NCI-H1417 treated with DMSO at 0.1 percent for 48 hours (cell line): ENCODE results near the gene HOXB3.

ENCODE experiments used
- DNase-seq: peaks from one replicate; lab custom pipeline; 2025; lab: John Stamatoyannopoulos, UW

The HOXB3 gene

DNA sequence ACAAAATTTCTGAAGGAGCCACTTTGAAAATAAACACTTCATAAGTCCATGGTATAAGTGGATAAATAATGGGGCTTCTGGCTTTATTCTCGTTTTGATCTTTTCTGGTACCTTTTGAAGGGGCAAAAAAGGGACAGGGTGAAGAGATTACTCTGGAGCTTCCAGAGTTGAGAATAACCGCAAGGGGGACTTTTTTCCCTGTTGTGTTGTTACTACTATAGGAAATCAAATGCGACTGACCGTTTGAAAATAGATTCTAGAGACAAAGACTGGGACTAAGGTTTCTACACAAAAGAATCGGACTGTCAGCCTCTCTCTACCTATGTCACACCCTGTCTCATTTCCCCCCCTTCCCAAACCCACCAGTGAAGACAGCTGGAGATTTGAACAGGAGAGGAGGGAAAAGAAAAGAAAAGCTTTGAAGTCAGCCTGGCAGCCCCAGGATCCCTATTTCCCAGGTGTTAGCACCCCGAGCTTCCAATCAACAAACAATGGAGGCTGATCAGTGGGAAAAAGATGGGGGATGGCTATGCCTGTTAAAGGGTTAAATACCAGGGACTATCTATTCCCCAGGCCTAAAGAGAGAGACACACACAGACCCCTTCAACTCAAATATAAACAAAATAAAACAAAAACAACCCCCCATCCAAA is 20.2 kb downstream of the HOXB3 start:
- DNase-seq = no peak

DNA sequence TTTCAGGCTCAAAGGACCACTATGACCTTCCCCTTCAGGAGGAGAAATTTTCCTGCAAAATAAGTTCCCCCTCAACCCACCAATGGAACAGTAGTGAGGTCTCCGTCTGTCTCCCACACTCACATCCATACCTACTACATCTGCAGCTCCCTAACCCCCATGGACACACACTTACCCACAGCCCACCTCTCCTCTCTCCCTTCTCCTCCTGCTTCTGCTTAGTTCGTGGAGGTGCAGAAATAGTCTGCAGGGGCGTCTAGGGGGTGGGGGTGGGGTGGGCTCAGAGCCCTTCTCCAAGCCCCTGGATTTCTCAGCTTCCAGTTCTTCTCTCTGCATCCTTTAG is 20.8 kb downstream of the HOXB3 start:
- DNase-seq = no peak

DNA sequence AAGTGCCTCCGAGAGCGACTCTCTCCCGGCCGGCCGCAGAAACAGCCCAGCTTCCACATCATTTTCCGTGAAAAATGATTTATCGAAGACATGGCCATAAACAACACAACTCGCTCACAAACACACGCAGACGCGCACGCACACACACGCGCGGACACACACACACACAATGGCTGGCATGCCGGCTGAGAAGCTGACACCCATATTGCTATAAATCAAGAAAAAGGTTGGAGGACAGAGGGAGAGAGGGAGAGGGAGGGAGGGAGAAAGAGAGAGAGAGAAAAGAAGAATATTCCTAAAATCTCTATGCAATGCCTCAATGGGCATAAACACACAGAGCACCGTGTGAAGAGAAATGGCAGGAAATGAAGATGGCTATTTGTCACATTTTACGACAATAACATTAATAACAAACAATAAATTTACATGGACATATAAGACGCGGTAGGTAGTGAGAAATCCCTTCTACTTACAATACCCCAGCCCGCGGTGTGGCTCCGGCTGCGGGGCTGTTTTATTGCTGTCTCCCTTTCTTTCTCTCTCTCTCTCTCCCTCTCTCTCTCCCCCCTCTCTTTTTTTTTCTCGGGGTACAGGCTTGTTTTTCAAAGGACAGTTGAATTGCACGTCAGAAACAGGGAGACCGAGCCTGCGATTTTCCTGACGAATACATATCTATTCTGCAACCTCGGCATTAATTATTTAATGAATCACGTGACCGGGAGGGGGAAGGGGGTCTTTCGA is 21.4 kb downstream of the HOXB3 start:
- DNase-seq = no peak

DNA sequence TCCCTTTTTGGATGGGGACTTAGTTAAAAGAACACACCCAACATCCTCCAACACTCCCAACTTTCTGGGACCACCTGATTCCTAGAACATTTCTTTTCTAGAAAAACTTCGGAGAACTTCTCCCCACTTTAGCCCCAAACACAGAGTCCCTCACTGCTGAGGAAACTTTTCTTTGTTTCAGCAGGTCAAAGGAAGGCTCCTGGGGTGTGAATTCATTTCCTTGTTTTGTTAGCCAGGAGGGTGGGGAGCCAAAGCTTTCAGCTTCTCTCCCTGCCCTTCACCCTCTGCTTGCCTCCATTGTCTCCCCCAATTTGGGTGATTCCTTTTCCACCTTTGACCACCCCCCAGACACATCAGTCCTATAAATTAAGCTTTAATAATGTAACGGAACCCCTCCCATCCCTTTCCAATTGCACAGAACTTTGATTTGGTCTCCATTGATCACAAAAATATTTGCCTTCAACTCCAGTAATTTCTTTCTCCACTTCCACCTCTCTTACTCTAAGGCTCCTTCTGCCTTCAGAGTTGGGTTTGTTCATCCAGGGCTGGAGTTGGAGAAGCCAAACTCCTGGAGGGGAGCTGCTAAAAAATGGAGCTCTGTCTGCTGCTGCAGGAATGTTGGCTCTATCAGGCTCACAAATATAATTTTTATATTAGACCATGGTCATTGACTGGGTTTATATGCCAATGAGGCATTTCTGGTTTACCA is 22.2 kb downstream of the HOXB3 start:
- DNase-seq = no peak

DNA sequence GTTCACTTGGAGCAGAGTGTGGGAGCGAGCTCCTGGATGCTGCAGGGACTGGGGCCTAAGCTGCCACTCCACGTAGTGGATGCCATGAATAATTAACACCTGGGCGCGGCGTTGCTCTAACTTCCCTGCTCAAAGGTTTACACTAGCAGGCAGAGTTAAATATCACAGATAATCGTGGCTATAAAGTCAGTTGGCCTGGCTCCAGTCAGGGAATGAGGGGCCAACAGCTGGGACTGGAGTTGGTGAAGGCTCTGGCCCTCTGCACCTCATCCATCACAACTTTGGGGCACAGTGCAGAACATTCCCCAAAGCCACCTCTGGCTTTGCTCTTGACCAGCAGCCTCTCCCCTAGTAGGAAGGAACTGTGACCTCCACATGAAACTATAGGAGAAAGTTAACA is 22.8 kb downstream of the HOXB3 start:
- DNase-seq = no peak

DNA sequence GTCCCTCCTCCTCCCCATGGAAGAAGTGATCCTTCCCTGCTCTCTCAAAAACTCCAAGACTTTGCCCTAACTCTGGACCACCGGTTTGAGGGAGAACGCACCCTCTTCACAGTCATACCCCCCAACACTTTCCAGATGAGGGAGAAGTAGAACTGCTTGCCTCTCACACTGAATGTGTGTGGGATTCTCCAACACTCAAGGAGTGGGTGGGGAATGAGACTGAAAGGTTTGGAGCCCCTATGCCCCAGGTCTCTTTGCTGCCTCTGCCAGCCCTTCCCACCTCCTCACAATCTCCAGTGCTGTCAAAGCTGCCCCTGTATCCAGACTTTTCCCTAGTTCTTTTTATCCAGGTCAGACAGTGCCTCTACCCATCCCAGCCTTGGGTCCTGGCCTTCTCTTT is 23.3 kb downstream of the HOXB3 start:
- DNase-seq = no peak

DNA sequence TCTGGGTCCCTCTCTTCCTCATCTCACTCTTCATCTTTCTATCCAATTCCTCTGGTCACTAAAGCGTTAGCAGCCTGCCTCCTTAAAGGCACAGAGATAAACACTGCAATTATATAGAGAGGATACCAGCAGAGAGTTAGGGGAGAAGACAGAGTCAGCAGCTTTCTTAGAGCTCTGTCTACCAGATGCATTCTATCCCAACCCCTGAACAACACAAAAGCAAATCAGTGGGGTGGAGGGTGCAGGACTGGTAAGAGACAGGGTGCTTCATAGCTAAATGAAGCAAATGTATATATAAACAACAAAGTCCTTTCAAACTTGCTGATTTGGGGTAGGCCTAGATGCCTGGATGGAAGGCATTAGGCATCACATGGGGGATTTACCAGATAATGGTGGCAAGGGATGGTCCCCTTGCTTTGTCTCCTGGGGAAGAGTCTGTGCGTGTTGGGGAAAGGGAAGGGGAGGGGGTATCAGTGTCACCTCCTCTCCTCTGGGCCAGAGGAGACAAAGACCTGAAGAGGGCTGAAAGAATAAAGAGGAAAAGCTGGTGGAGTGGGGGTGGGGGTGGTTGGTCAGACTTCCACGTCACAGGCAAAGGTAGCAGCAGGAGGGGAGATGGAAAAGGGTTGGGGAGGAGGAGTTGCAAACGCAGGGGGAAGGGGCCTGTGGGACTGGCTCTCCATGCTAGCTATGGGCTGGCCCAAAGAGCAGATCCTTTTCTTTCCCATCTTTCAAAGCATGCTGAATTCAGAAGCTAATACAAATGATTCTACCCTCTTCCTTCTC is 23.9 kb downstream of the HOXB3 start:
- DNase-seq = no peak

DNA sequence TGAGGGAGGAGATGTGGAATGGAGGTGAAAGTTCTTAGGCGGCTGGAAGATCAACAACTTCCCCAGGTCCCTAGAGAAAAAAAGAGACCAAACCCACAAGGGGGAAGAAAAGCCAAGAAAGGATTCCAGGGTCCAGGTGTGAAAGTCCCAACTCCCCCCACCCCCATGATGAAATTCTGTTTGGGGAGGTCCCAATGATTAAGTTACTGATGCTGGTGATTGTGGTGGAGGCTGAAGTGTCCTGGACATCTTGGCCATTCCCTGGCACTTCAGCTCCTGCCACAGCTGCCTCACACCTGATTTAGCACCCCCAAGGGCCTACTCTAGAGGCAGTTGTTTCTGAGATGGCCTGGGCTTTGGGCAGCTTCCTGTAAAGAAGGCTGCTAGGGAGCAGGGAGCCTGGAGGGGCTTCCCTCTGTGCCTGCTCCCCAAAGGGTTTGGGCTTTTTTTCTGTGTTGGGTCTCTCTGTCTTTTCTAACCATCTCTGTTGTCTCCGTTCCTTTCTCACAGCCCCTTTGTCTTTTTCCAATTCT is 25.0 kb downstream of the HOXB3 start:
- DNase-seq = no peak

DNA sequence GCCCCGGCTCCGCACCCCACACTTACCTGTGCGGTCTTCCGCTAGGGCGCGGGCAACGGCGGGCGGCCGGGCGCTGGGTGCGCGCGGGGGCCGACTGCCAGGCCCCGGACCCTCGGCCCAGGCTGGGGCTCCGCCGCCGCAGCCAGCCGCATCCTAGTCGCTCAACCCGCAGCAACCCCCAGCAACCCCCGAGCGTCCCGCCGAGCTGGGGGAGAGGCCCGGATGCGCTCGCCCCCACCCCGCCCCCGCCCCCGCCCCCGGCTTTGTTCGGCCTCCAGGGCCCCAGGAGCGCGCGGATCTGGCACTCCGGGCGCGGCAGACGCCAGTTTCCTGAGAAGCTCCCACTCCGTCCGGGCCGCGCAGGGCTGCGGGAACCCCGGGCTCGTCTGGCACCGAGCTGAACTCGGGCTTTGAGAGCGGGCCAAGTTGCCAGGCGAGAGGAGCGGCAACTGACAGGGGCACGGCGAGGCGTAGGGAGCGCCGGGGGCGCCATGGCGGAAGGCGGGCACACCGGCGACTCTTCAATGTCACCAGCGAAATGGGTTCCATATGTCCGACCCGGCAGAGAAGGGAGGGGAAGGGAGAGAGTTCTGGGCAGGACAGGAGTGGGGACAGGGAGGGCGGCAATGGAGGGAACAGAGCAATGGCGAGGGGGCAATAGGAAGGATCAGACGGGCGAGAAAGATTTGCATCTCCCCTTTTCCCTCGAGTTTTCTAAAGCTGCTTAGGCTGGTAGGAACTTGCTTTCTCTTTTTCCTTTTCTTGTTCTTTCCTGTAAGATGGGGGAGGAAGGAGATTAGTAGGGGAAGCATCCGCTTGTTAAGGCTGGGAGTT is 25.6 kb downstream of the HOXB3 start:
- DNase-seq = no peak

DNA sequence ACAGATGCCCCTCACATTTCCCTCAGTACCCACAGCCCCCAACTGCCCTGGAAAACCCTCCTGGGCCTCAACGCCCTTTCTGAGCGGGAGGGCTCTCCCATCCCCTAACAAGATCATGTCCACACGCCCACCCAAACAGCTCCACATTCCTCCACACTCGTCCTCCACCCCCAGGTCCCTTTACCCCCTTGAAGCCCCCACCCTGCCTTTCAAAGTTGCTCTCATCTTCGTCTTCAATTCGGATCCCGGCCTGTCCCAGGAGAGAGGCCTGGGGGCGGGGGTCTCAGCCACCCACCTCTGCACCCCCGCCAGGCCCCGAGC is 26.2 kb downstream of the HOXB3 start:
- no peak for DNase-seq

DNA sequence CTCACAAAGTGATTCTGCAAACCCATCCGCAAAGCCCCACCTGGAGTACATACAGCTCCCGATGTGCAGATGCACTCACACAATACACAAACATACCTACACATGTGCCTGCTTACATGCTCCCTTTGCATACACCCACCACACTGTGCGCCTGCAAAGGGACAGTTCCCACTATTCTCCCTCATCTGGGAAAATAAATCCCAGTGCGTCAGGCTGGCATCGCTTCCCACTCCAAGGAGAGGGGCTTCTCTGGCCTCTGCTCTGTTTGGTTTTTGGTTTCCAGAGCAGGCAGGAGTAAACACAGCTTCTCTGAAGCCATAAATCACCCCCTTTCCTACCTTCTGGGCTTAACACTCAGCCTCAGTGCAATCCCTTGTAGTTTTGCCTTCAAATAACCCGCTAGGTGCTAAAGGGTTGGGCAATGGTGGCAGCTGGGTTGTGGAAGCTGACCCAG is 26.6 kb downstream of the HOXB3 start:
- DNase-seq = no peak

DNA sequence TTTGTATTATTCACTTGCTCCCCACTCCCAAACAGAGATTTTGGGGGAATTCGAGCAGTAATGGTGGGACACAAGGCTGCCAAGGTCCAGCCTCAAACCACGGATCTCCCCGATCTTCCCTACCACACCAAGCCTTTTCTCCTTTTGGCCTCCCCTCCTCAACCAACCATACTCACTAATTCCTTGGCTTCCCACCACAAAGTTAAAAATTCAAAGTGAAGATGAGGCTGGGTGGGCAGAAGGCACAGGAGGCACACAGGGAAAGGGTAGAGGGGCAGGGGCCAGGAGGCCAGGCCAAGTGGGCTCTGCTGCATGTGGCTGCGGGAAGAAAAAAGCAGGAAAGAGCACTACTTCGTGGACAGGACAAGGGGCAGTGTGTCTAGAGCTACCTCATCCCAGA is 27.1 kb downstream of the HOXB3 start:
- no peak for DNase-seq

DNA sequence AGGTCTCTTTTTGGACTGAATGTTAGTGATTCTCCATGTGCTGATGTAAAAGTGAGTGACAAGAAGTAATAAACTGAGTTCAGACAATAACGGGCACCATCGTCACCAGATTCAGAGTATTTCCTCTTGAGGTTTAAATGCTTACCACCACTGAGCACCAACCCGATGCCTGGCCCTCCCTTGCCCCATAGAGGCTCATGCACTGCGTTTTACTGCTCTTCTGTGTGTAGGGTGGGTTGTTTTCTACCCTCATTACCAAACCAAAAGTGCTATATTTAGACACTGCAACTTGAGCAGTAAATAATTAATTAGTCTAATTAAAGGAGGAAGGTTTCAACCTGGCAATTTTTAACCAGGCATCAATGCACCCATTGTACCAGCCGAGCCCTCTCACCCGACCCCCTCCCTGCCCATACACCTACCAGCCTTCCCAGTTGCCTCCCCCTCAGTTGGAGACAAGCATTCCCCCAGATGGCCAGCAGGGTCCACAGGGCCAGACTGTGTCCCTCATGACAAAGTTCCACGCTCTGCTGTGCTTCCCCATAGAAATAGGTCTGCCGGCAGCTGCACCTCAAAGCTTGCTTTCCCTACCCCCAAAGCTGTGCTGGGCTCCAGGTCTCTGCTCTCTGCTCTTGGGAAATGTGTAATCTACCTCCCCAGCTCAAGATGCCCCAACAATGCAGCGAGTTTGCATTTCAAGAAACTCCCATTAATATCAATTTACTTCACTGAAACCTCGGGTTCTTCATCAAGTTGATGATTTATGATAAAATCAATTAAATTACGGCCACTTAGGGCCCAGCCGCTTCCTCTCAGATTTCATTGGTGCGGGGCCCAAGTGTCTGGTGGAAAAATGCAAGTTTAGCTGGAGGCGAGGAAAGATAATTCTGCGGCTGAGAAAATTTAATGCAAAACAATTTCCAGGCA is 27.9 kb downstream of the HOXB3 start:
- DNase-seq = no peak

DNA sequence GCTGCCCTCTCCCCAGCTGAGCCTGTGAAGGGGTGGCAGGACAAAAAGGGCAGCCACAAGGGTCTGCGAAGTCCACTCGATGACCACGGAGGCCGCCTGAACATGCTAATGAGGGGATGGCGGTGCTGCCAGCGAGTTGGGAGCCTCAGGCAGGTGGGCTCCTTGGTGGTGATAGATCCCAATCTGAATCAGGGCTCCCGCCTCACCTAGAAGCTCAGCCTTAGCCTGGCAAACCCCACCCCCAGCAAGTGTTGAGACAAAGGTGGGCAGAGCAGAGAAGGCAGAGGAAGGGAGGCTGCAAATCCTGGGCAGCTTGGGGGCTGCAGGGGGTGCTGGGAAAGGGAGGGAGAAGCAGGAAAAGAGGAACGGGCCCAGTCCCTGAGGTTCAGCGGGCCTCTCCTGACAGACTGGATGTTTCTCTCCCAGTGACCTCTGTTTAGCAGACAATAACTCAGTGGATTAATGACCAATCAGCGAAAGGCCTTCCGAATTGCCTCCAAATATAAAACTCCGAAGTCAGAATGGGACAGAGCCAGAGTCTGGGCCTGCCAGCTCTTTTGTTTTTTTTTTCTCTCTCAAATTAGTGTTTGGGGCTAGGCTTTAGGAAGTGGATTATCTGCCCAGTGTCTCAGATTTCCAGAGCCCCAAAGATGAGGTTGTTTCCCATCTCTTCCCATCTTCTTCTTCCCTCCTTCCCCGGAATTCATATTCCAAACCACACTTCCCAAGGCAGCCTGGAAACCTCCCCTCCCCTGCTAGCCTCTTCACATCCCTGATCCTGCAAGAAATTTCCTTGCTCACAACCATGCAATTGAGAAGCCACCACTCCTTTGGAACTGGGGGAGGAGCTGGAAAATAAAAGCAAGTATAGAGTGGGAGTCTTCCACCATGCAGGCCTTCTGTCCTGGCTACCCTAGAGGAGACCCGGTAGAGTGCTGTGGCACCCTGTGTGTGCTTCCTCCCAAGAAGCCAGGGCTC is 29.9 kb downstream of the HOXB3 start:
- DNase-seq = no peak

DNA sequence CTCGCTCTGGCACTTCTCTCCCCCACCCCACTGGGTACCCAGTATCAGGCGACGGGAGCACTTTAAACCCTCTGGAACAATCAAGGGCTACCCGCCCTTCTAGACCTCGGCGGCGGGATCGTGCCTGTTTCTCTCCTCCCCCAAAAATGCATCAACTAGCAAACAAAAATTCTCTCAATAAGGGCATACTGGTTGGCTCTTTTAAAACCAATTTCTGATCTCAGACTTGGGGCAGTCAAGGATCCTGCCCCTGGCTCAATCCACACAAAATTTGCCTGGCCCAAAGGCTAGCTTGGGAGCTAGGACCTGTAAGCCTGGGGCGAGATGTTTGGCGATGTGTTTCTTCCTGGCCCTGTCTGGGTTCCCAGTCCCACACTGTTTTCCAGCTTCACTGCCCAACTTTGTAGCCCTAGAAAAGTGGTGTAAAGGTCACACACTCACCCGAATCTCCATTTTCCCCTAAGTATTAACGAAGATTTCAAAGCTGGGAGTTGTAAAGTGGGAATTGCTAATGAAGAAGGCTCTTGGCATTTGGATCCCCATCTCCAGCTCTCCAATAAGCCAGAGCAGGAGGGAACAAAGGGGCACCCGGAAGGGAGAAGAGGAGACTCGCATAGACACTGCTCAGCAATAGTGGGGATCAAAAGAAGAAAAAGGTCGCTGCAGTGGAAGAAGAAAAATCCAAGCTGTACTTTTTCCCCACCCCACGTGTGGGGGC is 30.8 kb downstream of the HOXB3 start:
- no peak for DNase-seq

DNA sequence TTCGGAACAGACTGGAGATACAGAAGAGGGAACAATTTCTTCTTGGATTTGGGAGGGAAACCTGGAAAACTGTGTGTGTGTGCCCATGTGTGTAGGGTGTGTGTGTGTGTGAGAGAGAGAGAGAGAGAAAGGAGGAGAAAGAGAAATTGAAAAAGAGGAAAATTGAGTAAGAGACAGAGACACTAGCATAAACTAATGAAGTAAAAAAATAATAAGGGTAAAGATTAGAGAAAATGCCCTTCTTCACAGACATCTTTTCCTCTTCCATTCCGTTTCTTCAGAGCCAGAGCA is 31.3 kb downstream of the HOXB3 start:
- DNase-seq = no peak

DNA sequence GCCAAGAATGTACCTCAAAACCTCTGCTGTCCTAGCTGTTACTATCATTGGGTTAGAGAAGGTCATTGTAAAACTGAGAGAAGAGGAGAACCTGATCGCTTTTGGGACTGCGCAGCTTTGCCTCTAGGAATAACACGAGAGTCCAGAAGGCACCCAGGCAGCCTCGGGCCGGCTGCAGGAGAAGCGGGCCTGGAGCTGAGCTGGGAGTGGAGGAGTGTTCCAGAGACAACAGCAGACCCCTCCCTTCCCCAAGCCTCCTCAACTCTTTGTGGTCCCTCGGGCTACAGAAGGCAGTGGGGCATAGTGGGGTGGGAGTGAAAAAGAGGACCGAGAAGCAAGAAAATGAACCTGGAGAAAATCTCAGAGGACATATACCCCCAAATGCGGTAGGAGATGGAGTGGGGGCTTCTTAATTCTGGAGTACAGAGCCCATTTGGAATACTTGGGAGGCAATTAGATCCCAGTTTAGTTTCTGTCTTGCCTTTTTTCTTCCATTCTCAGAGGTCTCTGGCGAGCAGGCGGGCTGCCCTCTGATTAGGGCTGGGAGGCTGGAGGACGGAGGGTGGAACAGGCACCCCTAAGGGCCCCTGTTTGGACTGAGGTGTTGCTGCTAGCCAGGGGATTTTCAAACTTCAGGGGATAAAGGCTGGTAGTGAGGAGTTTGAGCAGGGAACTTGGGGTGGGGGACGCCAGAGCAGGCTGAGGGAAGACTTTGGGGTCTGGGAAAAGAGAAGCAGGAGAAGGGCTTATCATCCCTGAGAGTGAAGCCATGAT is 31.8 kb downstream of the HOXB3 start:
- no peak for DNase-seq
